Measurements from ENCODE around the gene OR1B1.

The OR1B1 gene

DNA sequence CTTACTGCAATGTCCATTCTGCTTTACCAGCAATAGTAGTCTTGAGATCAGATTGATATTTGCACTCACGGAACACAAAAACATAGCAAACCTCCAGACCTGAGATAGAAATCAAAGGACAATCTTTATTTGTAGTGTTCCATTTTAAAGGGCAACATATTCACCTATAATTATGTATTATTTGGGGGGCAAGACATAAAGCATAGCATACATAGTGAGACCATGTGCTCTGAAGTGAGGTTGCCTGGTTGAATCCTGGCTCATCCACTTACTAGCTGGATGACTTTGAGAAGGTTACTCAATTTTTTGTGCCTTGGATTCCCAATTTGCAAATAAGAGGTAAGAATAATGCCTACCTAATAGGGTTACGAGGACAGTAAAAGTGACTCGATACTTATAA is at the start of gene OR1B1:
TSS of gene OR1B1 (minus strand) at position 101 of the 400 bp plus-strand sequence.
- H3K27ac ChIP-seq (ENCODE audit: low read depth, low read length), result no peak within 1 kb of the TSS
- peaks cover 0 to 6% (median 0%) of the 10 kb centered on the region in 5 donors for H3K9me3 ChIP-seq (ENCODE audit: control insufficient read depth in 5 of 5, low read length in 5 of 5)
- no peak within 1 kb of the TSS for H3K4me3 ChIP-seq (ENCODE audit: low read depth in 1 of 5, low read length in 5 of 5)
- H3K27me3 ChIP-seq (ENCODE audit: control insufficient read depth in 5 of 5, insufficient read depth in 4 of 5, low read length in 5 of 5), result no peaks in the 10 kb centered on the region
- H3K36me3 ChIP-seq (ENCODE audit: control insufficient read depth in 5 of 5, insufficient read depth in 5 of 5, low read length in 5 of 5), result no peaks in the 10 kb centered on the region
- no peak within 1 kb of the TSS for H3K9ac ChIP-seq (ENCODE audit: low read length in 5 of 5)
- H3K4me1 ChIP-seq (ENCODE audit: control insufficient read depth in 5 of 5, insufficient read depth in 5 of 5, low read length in 5 of 5), result peaks cover 0 to 6% (median 0%) of the 10 kb centered on the region in 5 donors

DNA sequence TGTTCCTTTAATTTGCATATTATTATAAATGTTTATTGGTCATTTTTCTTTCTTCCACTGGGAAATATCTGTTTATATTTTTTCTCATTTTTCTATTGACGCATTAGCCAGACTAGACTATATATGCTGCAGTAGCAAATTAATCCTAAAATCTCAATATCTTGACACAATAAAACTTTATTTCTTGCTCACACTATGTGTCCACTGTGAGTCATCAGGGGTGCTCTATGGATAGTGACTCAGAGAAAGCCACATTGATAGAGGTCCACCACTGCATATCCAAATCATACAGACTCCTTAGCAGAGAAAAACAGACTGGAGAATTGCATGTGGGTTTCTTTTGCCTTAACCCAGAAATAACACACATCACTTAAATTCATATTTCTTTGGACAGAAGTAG is 38.3 kb upstream of the OR1B1 start:
- Histone ChIP-seq H3K4me1 (ENCODE audit: control insufficient read depth in 5 of 5, insufficient read depth in 5 of 5, low read length in 5 of 5) (no peaks in the 10 kb centered on the region), H3K9ac (ENCODE audit: low read length in 5 of 5) (no peak overlapping the region), H3K4me3 (ENCODE audit: low read depth in 1 of 5, low read length in 5 of 5) (no peak overlapping the region), H3K27ac (ENCODE audit: low read depth, low read length) (no peak overlapping the region), H3K9me3 (ENCODE audit: control insufficient read depth in 5 of 5, low read length in 5 of 5) (peaks cover 13 to 31% (median 30%) of the 10 kb centered on the region in 5 donors), H3K27me3 (ENCODE audit: control insufficient read depth in 5 of 5, insufficient read depth in 4 of 5, low read length in 5 of 5) (no peaks in the 10 kb centered on the region), H3K36me3 (ENCODE audit: control insufficient read depth in 5 of 5, insufficient read depth in 5 of 5, low read length in 5 of 5) (no peaks in the 10 kb centered on the region)

DNA sequence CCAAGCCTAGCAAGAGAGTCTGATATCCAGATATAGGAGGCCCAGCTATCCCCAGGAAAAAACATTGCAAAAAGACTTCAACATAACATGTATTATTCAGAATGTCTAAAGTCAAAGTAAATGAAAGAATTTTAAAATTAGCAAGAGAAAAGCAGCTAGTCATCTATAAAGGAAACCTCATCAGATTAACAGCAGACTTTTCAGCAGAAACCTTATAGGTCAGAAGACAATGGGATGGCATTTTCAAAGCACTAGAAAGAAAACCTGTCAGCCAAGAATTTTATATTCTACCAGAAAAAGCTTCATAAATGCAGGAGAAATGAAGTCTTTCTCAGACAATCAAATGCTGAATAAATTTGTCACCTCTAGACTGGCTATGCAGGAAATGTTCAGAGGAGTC is 27.4 kb upstream of the OR1B1 start:
- no peak overlapping the region for H3K27ac ChIP-seq (ENCODE audit: low read depth, low read length)
- no peak overlapping the region for H3K9ac ChIP-seq (ENCODE audit: low read length in 5 of 5)
- H3K9me3 ChIP-seq (ENCODE audit: control insufficient read depth in 5 of 5, low read length in 5 of 5), result peaks cover 0 to 36% (median 19%) of the 10 kb centered on the region in 5 donors
- H3K4me1 ChIP-seq (ENCODE audit: control insufficient read depth in 5 of 5, insufficient read depth in 5 of 5, low read length in 5 of 5), result no peaks in the 10 kb centered on the region
- no peaks in the 10 kb centered on the region for H3K27me3 ChIP-seq (ENCODE audit: control insufficient read depth in 5 of 5, insufficient read depth in 4 of 5, low read length in 5 of 5)
- no peaks in the 10 kb centered on the region for H3K36me3 ChIP-seq (ENCODE audit: control insufficient read depth in 5 of 5, insufficient read depth in 5 of 5, low read length in 5 of 5)
- H3K4me3 ChIP-seq (ENCODE audit: low read depth in 1 of 5, low read length in 5 of 5), result no peak overlapping the region

DNA sequence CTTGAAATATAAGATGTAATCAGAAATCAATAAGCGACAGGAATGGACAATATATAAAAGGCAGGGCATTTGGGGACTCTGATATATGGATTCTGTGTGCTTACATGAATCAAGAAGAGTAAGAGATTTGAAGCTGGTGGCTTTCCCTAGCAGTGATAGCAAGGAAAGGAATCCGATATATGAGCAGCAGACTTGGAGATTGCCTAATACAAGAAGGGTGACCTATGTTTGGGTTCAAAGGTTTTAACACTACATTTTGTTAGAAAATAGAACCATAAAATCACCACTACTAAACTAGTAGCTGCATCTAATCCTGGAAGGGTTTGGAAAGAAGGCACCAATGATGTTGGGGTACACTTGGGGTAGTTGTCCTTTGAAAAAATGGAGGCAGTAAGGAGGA is 15.1 kb upstream of the OR1B1 start:
- H3K9me3 ChIP-seq (ENCODE audit: control insufficient read depth in 5 of 5, low read length in 5 of 5), result peaks cover 4 to 17% (median 9%) of the 10 kb centered on the region in 5 donors
- H3K36me3 ChIP-seq (ENCODE audit: control insufficient read depth in 5 of 5, insufficient read depth in 5 of 5, low read length in 5 of 5), result no peaks in the 10 kb centered on the region
- H3K4me1 ChIP-seq (ENCODE audit: control insufficient read depth in 5 of 5, insufficient read depth in 5 of 5, low read length in 5 of 5), result no peaks in the 10 kb centered on the region
- H3K27me3 ChIP-seq (ENCODE audit: control insufficient read depth in 5 of 5, insufficient read depth in 4 of 5, low read length in 5 of 5), result no peaks in the 10 kb centered on the region
- H3K9ac ChIP-seq (ENCODE audit: low read length in 5 of 5), result no peak overlapping the region
- no peak overlapping the region for H3K4me3 ChIP-seq (ENCODE audit: low read depth in 1 of 5, low read length in 5 of 5)
- H3K27ac ChIP-seq (ENCODE audit: low read depth, low read length), result no peak overlapping the region

DNA sequence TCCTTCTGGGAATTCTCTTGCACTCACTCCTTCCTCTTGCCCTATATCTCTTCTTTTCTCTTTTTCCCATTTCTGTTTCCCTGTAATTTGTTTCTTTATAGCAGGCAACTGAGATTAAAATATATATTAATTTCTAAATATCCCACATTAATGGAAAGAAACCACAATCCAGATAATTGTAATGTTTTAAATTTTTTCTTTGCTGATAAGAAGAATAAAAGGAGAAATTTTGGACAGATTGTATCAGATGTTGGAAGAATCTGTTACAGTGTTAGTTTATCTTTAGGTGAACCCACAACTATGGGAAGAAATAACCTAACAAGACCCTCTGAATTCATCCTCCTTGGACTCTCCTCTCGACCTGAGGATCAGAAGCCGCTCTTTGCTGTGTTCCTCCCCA is 4.0 kb upstream of the OR1B1 start, which contains the start of gene OR1L1:
TSS of gene OR1L1 (plus strand) at position 301 of the 400 bp plus-strand sequence. CDS start at position 301, 0 bp downstream.
- Histone ChIP-seq H3K4me3 (ENCODE audit: low read depth in 1 of 5, low read length in 5 of 5) (no peak within 1 kb of the TSS), H3K36me3 (ENCODE audit: control insufficient read depth in 5 of 5, insufficient read depth in 5 of 5, low read length in 5 of 5) (no peaks in the 10 kb centered on the region), H3K27me3 (ENCODE audit: control insufficient read depth in 5 of 5, insufficient read depth in 4 of 5, low read length in 5 of 5) (no peaks in the 10 kb centered on the region), H3K27ac (ENCODE audit: low read depth, low read length) (no peak within 1 kb of the TSS), H3K9me3 (ENCODE audit: control insufficient read depth in 5 of 5, low read length in 5 of 5) (peaks cover 0 to 9% (median 7%) of the 10 kb centered on the region in 5 donors), H3K4me1 (ENCODE audit: control insufficient read depth in 5 of 5, insufficient read depth in 5 of 5, low read length in 5 of 5) (peaks cover 0 to 2% (median 0%) of the 10 kb centered on the region in 5 donors), H3K9ac (ENCODE audit: low read length in 5 of 5) (no peak within 1 kb of the TSS)

DNA sequence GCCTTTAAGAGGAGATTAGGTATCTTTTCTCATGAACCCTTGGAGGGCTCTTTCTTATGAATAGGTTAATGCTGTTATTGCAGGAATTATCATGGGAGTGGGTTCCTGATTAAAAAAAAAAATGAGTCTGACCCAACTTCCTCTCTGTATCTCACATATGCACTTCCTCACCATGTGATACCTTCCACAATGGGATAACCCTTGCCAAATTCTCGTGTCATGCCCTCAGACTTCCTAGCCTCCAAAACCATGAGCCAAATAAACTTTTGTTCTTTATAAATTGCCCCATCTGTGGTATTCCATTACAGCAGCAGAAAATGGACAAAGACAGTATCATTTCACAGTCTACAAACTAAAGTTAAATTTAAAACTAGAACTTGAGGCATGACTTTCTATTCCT is 1.0 kb downstream of the OR1B1 start:
- no peak overlapping the region for H3K9ac ChIP-seq (ENCODE audit: low read length in 5 of 5)
- H3K9me3 ChIP-seq (ENCODE audit: control insufficient read depth in 5 of 5, low read length in 5 of 5), result peaks cover 0 to 3% (median 0%) of the 10 kb centered on the region in 5 donors
- H3K27me3 ChIP-seq (ENCODE audit: control insufficient read depth in 5 of 5, insufficient read depth in 4 of 5, low read length in 5 of 5), result no peaks in the 10 kb centered on the region
- H3K4me3 ChIP-seq (ENCODE audit: low read depth in 1 of 5, low read length in 5 of 5), result no peak overlapping the region
- peaks cover 0 to 6% (median 0%) of the 10 kb centered on the region in 5 donors for H3K4me1 ChIP-seq (ENCODE audit: control insufficient read depth in 5 of 5, insufficient read depth in 5 of 5, low read length in 5 of 5)
- no peak overlapping the region for H3K27ac ChIP-seq (ENCODE audit: low read depth, low read length)
- H3K36me3 ChIP-seq (ENCODE audit: control insufficient read depth in 5 of 5, insufficient read depth in 5 of 5, low read length in 5 of 5), result no peaks in the 10 kb centered on the region

DNA sequence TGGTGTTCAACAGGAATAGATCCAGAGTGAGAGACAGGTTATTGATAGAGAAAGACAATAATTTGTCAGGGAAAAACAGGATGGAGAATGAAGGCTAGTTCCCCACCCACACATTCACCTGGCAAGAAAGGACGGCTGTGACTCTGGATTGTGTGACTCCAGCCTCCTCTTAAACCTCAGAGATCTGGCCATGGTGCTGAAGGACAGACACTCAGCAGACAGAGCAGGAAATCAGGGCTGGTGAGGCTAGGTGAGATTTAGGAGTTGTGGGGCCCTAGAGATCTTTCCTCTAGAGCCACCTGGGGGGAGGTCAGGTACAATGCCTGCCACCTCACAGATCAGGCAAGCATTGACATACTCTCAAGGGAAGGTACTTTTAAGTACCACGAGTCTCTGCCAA is 15.2 kb downstream of the OR1B1 start:
- no peak overlapping the region for H3K4me3 ChIP-seq (ENCODE audit: low read depth in 1 of 5, low read length in 5 of 5)
- peaks cover 0 to 19% (median 8%) of the 10 kb centered on the region in 5 donors for H3K9me3 ChIP-seq (ENCODE audit: control insufficient read depth in 5 of 5, low read length in 5 of 5)
- H3K9ac ChIP-seq (ENCODE audit: low read length in 5 of 5), result no peak overlapping the region
- no peaks in the 10 kb centered on the region for H3K27me3 ChIP-seq (ENCODE audit: control insufficient read depth in 5 of 5, insufficient read depth in 4 of 5, low read length in 5 of 5)
- H3K36me3 ChIP-seq (ENCODE audit: control insufficient read depth in 5 of 5, insufficient read depth in 5 of 5, low read length in 5 of 5), result no peaks in the 10 kb centered on the region
- H3K4me1 ChIP-seq (ENCODE audit: control insufficient read depth in 5 of 5, insufficient read depth in 5 of 5, low read length in 5 of 5), result no peaks in the 10 kb centered on the region
- no peak overlapping the region for H3K27ac ChIP-seq (ENCODE audit: low read depth, low read length)

DNA sequence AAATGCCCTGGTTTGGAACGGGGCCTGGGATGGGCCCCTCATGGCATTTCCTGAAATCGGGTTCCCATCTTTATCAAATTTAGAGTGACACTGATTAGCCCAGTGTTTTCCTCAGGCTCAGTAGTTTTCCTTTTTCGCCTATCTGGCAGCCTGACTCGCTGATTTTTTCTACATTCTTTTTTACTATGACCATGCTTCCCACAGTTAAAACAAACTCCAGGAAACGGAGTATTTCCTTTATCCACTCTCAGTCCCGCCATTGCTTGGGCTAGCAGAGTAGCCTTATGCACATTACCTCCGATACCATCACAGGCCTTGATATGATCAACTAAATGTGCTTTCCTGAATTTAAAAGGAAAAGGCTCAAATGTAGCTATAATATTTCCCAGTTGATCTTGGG is 37.4 kb downstream of the OR1B1 start:
- Histone ChIP-seq H3K27me3 (ENCODE audit: control insufficient read depth in 5 of 5, insufficient read depth in 4 of 5, low read length in 5 of 5) (no peaks in the 10 kb centered on the region), H3K36me3 (ENCODE audit: control insufficient read depth in 5 of 5, insufficient read depth in 5 of 5, low read length in 5 of 5) (no peaks in the 10 kb centered on the region), H3K9ac (ENCODE audit: low read length in 5 of 5) (no peak overlapping the region), H3K9me3 (ENCODE audit: control insufficient read depth in 5 of 5, low read length in 5 of 5) (peaks cover 0 to 3% (median 3%) of the 10 kb centered on the region in 5 donors), H3K4me1 (ENCODE audit: control insufficient read depth in 5 of 5, insufficient read depth in 5 of 5, low read length in 5 of 5) (no peaks in the 10 kb centered on the region), H3K4me3 (ENCODE audit: low read depth in 1 of 5, low read length in 5 of 5) (no peak overlapping the region), H3K27ac (ENCODE audit: low read depth, low read length) (no peak overlapping the region)

DNA sequence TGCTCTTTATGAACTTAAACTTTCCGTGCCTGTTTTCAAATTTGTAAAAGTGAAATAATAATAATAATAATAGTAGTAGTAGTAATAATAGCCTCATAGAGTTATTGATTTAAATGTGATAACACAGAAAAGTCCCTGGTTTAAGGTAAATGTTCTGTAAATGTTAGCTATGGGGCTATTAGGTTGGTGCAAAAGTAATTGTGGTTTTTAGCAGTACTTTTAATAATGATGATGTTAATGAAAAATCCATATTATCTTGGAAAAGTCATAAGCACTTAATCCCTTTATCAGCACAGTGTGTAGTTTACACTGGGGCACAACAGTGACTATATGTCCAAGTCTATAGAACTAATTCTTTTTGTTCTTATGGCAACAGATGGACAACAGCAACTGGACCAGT is 43.1 kb downstream of the OR1B1 start, which contains the start of gene OR1Q1:
TSS of gene OR1Q1 (plus strand) at position 377 of the 400 bp plus-strand sequence. CDS start at position 377, 0 bp downstream.
- Histone ChIP-seq H3K4me3 (ENCODE audit: low read depth in 1 of 5, low read length in 5 of 5) (no peak within 1 kb of the TSS), H3K27me3 (ENCODE audit: control insufficient read depth in 5 of 5, insufficient read depth in 4 of 5, low read length in 5 of 5) (no peaks in the 10 kb centered on the region)

DNA sequence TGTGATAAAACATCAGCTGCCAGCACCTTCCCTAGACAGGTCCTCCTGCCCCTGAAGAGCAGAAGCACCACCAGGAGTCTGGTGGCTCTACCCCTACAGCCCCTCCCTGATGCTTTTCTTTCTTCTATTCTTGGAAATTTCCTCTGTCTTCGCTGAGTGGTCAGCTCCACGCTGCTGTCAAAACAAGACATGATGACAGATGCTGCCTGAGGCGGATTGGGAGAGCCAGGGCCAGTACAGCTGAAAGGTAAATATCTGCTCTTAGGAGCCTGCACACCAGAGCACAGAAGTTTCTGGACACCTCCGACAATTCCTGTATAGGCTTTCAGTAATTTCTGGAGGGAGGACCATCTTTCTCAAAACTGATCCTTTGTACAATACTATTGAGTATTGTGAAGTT is 47.6 kb downstream of the OR1B1 start:
- no peaks in the 10 kb centered on the region for H3K4me1 ChIP-seq (ENCODE audit: control insufficient read depth in 5 of 5, insufficient read depth in 5 of 5, low read length in 5 of 5)
- no peak overlapping the region for H3K27ac ChIP-seq (ENCODE audit: low read depth, low read length)
- no peak overlapping the region for H3K9ac ChIP-seq (ENCODE audit: low read length in 5 of 5)
- peaks cover 0 to 2% (median 0%) of the 10 kb centered on the region in 5 donors for H3K9me3 ChIP-seq (ENCODE audit: control insufficient read depth in 5 of 5, low read length in 5 of 5)
- H3K27me3 ChIP-seq (ENCODE audit: control insufficient read depth in 5 of 5, insufficient read depth in 4 of 5, low read length in 5 of 5), result no peaks in the 10 kb centered on the region
- no peak overlapping the region for H3K4me3 ChIP-seq (ENCODE audit: low read depth in 1 of 5, low read length in 5 of 5)
- H3K36me3 ChIP-seq (ENCODE audit: control insufficient read depth in 5 of 5, insufficient read depth in 5 of 5, low read length in 5 of 5), result no peaks in the 10 kb centered on the region

More for the DNA sequence above, 43.1 kb downstream of the OR1B1 start, which contains the start of gene OR1Q1:
- Histone ChIP-seq H3K9ac (ENCODE audit: low read length in 5 of 5) (no peak within 1 kb of the TSS), H3K27ac (ENCODE audit: low read depth, low read length) (no peak within 1 kb of the TSS), H3K36me3 (ENCODE audit: control insufficient read depth in 5 of 5, insufficient read depth in 5 of 5, low read length in 5 of 5) (no peaks in the 10 kb centered on the region), H3K9me3 (ENCODE audit: control insufficient read depth in 5 of 5, low read length in 5 of 5) (peaks cover 0 to 4% (median 0%) of the 10 kb centered on the region in 5 donors), H3K4me1 (ENCODE audit: control insufficient read depth in 5 of 5, insufficient read depth in 5 of 5, low read length in 5 of 5) (no peaks in the 10 kb centered on the region)

Data from subcutaneous abdominal adipose tissue (tissue), 5 donors.